HG02884 (cell line): Measurements from ENCODE around the gene ASB9.
"Not testable (repeated sequence)": the region's sequence is repeated elsewhere in the genome, so short reads cannot be mapped to it uniquely, and the experiment has no call there.

Experiments
- ATAC-seq: cut with Tn5 transposase; IDR thresholded peaks from one replicate; pipeline ENCODE4 v1.9.1; 2021; ENCODE audit warnings: mild to moderate bottlenecking, moderate library complexity; ENCODE audit not compliant: unreplicated experiment

ASB9 gene, protein sequence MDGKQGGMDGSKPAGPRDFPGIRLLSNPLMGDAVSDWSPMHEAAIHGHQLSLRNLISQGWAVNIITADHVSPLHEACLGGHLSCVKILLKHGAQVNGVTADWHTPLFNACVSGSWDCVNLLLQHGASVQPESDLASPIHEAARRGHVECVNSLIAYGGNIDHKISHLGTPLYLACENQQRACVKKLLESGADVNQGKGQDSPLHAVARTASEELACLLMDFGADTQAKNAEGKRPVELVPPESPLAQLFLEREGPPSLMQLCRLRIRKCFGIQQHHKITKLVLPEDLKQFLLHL

DNA sequence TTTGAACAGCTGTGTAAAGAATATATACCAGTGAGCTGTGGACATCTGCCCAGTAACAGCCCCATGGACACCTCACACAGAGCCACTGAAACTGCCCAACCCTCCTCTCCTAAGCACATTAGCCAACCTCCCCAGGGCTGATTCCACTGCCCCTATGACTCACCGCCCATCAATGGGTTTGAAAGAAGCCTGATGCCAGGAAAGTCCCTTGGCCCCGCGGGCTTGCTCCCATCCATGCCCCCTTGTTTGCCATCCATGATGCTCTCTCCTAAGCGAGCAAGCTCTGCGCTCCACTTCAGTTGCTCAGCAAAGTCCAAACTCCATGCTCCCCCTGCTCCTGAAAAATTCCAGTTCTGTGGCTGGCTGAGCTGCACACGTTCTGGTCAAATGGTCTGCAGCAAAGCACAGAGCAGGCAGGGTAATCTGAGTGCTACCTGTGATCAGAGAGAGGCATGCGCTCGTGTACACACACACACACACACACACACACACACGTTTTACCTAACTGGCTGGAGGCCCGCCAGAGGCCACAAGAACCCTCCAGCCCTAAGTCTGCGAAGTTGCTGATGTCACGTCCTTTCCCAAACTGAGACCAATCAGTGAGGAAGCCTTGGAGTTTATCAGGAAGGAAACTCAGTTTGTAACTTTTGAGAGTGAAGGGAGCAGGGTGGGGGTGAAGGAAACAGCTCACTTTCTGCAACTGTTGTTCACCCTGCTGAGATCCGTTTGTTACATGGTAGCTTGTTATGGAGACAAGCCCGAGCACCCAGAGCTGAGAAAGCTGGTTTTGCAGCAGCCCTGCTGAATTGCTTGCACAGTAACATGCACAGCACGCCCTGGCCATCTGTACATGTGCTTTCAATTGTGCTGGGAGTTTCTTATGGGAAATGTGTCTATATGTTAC is at the start of gene ASB9:
TSS of gene ASB9 (minus strand) at position 466 of the 904 bp plus-strand sequence. CDS start at position 257, 209 bp downstream.
- ATAC-seq, result no peak

DNA sequence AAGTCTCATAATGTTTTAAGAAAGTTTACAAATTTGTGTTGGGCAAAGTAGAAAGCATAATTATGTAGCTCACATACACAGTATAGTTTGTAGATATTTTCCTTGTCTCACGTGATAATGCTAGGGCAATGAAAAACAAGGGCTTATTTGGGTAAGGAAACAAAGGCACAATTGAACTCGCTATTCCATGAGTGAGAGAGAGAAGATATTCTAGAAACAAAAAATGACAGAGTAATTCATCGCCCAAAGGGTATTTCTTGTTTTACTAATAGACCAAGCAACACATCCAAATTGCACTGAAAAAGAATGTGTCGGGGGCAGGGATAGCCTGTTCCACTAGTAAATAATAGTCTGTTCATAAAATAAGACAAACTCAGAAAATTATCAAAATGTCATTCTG is 49.2 kb upstream of the ASB9 start:
- no peak for ATAC-seq

DNA sequence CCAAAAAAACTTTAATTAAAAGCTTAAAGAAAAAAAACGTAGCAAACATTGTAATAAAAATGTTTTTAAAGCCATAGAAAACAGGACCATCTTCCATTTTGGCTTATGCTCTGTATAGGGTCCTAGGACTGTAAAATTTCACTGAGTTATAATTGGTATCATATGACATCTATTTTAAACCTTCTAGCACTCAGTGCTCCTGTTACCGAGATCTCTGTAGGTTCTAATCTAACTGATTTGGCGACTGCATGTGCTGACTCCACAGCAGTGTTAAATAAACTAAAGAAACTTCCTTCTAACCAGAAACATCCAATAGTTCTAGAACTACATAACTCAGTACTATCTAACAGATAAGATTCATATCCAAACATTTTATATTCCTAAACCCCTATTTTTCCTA is 45.6 kb upstream of the ASB9 start, which contains the start of gene ASB11:
TSS of gene ASB11 (minus strand) at position 132 of the 400 bp plus-strand sequence. CDS start at position 97, 35 bp downstream.
- ATAC-seq, result no peak

DNA sequence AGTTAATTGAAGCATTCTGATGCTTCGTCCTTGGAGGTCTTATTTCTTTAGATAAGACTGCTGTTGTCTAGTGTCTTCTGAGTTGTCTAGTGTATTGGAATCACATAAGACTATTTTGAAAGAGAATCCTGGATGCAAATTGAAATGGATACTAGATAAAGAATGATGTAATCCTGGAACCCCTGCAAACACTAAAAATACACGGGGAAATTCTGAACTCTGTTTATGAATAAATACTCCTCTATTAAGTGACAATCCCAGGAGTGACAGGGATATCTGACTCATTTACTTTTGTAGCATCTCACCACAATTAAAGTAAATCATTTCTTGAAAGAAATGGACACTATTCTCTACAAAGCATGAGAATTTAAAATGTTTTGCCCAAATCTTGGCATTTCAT is 44.6 kb upstream of the ASB9 start:
- ATAC-seq, result no peak

DNA sequence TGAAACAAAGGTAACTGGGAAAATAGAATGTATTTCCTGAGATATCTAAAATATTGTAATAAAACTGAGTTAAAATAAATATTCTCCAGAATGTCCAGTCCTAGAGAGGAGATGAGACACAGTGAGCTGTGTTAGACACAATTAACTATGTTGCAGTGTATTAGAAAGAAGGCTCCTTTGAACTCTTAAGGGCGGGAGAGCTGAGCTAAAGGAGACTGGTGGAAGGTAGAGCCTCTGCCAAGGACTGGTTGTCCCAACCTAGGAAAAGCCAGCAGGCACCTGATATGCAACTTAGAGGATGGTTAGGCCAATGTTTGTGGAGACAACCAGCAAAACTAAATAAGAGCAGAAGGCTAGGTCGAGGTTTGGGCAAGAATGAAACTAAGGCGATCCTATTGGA is 41.2 kb upstream of the ASB9 start:
- ATAC-seq, result no peak

DNA sequence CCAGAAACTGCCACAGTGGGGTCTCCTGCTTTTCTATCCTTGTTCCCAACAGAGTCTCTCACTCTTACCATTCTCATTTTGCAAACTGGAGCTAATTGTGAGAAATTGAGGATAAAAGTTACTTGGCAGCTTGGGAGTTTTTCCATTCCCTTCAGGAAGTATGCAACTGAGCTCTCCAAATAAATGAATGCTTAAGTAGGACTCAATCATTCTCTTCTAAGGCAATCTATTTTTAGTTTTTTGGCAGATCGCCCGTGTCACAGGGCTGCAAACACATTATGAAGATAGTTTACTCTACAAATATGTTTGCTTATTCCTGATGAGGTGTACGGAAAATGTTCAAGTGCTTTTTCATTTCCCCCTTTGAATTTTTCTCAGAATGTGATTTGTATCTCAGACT is 40.2 kb upstream of the ASB9 start:
- ATAC-seq, result no peak

DNA sequence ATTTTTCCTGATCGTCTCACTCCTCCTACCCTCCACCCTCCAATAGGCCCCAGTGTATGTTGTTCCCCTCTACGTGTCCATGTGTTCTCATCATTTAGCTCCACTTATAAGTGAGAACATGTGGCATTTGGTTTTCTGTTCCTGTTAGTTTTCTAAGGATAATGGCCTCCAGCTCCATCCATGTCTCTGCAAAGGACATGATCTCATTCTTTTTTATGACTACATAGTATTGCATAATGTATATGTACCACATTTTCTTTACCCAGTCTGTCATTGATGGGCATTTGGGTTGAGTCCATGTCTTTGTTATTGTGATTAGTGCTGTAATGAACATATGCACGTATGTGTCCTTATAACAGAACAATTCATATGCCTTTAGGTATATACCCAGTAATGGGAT is 36.0 kb upstream of the ASB9 start:
- ATAC-seq, result not testable (repeated sequence)

DNA sequence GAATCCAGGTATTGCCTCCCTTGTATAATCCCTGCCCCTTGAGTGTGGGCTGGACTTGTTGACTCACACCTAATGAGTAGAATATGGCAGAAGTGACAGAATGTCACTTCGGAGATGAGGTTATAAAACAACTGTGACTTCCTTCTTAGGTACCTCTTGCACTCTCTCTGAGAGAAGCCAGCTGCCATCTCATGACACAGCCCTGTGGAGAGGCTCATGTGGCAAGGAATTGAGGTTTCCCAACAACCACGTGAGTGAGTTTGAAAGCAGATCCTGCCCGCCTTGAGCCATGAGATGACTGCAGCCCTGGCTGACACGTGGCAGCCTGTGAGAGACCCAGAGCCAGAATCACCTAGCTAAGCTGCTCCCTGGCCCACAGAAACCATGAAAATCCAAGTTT is 32.0 kb upstream of the ASB9 start:
- no peak for ATAC-seq

DNA sequence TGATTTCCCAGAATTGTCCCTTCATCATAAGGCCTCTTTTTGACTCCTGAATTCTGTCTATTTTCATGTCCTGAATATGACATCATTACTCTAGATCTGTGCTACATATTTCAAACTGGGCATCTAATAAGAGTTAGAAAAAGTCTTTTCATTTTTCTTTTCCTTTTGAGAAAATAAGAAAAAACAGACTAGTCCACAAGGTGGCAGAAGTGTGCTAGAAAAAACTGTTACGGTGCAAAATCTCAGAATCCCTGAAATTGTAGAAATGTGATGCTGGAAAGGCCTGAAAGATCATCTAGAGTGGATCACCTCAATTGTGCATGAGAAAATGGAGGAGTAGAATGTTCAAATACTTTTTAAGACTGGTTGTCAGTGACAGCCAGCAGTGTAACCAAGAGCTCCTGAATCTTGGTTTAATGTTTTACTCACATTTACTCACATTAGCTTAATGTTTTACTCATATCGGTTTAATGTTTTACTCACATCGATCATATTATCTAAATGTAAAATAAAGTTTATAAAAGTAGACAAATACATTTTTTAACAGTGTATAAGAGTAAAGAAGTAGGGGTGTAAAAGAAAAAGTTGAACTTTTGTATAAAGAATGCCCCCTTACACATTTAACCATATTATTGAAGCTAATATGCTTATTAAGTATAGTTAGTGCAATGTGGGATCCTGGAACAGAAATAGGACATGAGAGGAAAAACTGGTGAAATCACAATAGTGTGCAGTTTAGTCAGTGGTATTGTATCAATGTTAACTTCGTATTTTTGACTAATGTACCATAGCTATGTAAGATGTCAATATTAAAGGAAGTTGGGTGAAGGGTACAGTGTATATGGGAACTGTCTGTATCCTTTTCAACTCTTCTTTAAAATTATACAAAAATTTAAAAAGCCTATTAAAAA is 30.3 kb upstream of the ASB9 start:
- no peak for ATAC-seq

DNA sequence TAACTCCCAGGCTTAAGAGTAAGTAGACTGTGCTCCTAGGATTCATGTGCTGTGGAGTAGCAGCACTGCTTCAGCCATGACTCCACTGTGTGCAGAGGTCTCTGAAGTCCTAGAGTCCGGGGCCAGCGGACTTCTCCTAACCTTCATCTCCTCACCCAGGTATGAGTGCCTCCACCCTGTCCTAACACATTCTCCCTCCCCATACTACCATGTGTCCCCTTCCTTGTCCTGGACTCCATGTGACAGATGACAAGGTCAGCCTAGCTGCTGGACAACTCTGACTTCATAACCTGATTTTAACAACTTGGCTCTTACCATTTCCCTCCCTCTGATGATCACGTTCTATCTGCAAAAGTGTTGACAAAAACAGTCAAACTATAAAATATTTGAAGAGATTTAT is 28.9 kb upstream of the ASB9 start:
- no peak for ATAC-seq

DNA sequence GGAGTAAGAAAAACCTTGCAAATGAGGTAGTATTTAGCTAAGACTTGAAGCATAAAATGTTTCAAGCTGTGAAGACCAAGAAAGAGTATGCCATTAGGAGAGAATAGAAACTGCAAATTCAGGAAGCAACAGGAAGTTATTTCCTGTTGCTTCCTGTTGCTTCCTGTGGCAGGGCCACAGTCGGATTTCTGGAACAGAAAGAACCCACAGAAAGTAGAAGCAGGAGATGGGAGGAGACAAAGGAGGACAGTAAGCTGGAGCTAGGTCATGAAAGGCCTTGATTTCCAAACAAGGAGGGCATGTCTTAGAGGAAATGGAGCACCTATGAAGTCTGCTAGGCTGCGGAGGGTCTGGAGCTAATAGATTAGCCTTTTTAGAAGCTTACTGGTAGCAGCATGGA is 28.3 kb upstream of the ASB9 start:
- ATAC-seq, result no peak

DNA sequence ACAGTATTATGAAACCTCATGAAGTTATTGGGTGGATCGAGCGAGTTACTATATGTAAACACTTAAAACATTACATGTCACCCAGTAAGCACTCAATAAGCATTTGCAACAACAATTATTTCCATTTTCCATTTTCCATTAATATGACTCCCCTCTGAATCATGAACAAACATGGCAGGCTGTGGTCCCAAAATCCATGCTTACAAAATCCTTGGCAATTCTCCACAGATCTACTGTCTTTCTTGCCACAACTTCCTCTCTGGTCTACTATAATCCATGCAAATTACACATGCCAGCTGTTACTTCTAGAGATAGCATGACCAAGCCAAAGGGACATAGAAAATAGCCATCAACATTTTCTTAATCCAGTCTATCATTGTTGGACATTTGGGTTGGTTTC is 23.6 kb upstream of the ASB9 start:
- ATAC-seq, result no peak

DNA sequence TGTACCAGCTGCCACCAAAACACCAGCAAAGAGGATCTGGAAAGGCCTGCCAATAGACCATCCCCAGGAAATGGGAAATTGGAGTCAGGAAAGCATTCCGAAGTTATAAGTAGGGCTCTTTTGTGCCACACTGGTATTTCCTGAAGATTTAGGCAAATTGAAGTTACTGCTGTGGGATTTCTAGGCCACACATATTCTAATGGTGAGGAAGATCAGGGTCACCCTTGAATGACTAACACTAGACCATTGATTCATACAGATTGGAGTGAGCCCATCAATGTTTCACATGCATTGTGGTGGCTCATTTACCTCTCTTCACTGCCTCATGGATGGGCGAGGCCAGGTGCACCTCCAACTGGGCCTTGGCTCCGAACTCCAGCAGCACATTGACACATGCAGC is 23.0 kb upstream of the ASB9 start:
- no peak for ATAC-seq

DNA sequence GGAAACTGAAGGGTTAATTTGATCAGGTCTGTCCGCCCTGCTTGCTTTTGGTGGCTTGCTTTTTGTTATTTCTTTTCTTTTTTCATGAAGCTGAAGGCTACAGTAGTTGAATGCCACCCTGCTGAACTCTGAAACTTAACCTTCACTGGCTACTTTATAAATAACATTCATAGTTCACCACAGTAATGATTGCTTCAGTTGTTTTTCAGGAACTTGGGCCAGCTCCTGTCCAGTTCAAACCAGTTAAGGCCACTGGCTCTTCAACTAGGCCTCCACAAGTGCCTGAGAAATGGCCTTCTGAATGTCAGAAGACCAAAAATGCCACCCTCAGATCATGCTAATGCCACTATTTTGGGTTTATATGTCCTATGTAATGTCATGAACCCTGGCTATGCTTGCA is 7.7 kb upstream of the ASB9 start:
- ATAC-seq, result no peak

DNA sequence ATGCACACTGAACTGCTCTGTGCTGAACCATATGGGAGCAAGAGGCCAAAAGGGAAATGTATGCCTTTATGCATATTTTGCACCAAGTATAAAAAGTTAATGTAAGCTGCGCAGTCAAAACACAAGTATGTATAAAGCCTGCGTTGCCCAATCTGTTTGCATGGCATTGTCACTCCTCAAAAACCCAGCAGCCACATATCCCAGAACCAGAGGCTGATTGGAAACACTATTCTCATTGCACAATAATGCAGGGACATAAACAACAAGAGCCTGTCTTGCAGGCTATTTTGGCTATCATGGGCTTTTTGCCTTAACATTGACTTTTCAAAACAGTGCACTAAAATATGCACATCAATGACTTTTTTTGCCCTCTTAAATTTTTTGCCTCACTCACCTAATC is 5.1 kb upstream of the ASB9 start:
- ATAC-seq, result no peak

DNA sequence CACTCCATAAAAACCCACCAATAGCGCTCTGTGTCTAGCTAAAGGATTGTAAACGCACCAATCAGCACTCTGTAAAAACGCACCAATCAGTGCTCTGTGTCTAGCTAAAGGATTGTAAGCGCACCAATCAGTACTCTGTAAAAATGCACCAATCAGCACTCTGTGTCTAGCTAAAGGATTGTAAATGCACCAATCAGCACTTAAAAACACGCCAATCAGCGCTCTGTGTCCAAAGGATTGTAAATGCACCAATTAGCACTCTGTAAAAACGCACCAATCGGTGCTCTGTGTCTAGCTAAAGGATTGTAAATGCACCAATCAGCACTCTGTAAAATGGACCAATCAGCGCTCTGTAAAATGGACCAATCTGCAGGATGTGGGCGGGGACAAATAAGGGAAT is 3.4 kb upstream of the ASB9 start:
- ATAC-seq, result not testable (repeated sequence)

DNA sequence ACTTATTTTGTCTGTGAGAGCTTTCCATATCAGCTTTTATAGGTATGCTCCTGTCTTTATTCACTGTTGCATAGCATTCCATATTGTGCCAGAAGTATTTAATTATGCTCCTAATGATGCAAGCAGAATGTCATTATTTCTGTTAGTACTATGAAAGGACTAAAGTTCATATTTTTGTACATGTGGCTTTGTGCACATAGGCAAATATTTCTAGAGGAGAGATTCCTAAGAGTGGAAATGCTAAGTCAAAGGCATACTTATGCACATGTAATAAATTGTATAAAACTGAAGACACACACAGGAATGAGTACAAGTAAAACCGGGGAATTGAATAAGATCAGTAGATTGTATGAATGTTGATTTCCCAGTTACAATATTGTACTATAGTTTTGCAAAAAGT is 1.9 kb upstream of the ASB9 start:
- ATAC-seq, result no peak

DNA sequence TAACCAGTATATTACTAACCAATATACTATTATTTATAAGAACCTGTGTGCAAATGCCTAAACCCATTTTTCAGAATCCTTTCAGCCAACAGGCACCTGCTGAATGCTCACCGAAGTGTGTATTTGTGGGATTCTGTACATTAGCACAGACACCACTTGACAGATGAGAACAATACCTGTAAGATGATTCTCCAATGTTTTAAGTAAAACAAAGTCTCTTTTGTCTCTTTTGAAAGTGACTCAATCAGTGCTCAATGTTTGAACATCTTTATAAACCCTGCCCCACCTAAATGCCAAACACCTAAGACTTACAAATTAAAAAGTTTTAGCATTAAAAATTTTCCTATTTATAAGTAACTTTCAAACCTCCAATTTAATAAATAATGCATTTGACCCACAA is 763 bp downstream of the ASB9 start:
- no peak for ATAC-seq

DNA sequence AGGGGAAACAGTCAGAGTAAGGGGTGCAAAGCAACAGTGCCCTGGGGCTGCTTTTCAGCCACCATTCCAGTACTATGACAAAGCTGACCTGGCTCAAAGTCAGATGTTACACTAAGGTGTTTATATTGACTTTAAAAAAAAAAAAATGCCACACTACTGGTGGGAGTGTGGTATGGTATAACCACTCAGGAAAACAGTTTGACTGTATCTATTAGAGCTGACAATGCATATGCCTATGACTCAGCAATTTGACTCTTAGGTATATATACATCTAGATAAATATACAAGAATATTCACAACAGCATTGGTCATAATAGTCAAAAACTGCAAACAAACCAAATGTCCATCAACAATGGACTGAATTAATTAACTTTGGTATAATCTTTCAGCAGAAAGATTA is 15.0 kb downstream of the ASB9 start:
- no peak for ATAC-seq

DNA sequence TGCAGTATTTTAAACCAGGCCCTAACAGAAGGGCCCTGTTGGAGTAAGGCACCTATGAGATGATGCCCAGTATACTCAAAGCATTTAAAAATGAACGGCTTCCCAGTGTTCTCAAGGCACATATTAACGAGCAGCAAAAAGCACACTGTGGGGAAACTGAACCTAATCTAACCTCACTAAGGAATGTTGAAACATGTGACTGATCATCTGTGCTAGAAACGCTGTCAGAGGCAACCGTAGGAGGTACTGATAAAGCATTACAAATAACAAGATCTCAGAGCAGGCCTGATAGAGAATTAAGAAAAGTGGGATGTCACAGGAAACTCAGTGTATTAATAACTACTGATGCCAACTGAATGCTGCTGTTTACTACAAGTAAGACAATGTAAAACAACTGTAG is 24.0 kb downstream of the ASB9 start:
- ATAC-seq, result no peak

DNA sequence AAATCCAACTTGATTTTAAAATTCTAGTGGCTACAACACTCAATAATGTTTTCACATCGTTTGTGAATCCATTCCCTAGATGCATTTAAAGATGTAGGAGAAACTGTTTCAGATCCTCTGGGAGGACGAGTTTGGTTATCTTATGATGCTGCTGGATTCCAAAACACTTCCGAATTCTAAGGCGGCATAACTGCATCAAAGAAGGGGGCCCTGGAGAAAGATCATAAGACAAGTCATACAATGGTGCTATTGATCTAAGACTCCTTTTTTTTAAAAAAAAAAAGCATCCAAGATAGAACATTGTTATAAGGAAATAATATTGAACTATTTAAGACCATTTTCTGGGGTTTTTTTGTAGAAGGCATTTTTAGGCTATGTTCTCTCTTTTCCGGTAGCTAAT is 25.5 kb downstream of the ASB9 start:
- no peak for ATAC-seq
